KBM-7 (cell line): ENCODE measurements around the gene CXXC5.
A peak's percentile ranks its signal among the peaks of the same experiment; 100 is the strongest.

Source experiments
- DNase-seq: peaks from one replicate; pipeline ENCODE4 v3.0.0-alpha.2; 2015
- in situ Hi-C: fragments of 300-500 bp; cut with MboI; formaldehyde crosslinking; loops from 2 replicates; pipeline ENCODE4 v1.14.3; 2020; ENCODE audit warnings: low sequenced_read_pairs, low pct_unique_long_range_greater_than_20kb, mixed read lengths

CXXC5 gene

GRCh38 chr5:139636975-139637408 is 11.2 kb upstream of the CXXC5 start:
- in situ Hi-C loops = loop anchor here (10.0 kb wide), 1 partner anchor 128 kb away; no protein-coding TSS in a partner anchor
- DNase-seq = peak; percentile 45

DNA sequence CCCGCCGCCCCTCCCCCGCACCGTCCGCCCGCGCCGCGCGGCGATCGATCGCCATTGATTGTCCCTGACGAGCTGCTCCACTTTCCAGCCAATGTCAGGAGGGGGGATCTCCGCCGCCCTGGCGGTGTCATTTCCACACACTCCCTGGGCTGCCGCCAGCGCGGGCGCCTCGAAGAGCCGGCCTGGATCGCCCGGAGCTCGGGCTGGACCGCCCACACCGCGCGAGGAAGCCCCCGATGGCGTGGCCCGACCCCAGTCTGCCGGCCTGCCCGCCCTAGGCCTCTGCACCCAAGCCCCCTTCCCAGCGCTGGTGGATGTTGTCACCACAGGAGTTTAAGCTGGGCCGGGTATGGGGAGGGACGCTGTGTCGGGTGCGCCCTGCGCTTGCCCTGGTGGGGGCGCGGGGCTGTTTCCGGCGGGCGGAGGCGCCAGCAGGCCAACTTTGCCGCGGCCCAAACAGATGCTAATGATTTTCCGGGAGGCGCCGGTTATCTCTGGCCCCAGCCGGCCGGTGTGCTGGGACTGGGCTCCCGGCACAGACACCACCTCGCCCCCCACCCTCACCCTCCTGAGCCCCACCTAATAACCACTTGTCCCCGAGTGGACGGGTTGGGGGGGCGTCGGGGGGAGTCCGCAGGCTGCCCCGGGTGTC is 10.6 kb upstream of the CXXC5 start:
- in situ Hi-C loops = loop anchor here (10.0 kb wide), 1 partner anchor 127 kb away; no protein-coding TSS in a partner anchor

GRCh38 chr5:139638090-139638735 is 9.9 kb upstream of the CXXC5 start:
- in situ Hi-C loops = loop anchor here (10.0 kb wide), 1 partner anchor 127 kb away; no protein-coding TSS in a partner anchor
- peak; percentile 58 for DNase-seq

More for the DNA sequence above, 10.6 kb upstream of the CXXC5 start:
- peak; percentile 84 for DNase-seq

GRCh38 chr5:139638736-139639618 is 9.2 kb upstream of the CXXC5 start:
- peak; percentile 24 for DNase-seq
- in situ Hi-C loops = loop anchor here (10.0 kb wide), 1 partner anchor 126 kb away; no protein-coding TSS in a partner anchor

GRCh38 chr5:139639619-139640380 is 8.3 kb upstream of the CXXC5 start:
- in situ Hi-C loops = loop anchor here (10.0 kb wide), 1 partner anchor 125 kb away; no protein-coding TSS in a partner anchor

DNA sequence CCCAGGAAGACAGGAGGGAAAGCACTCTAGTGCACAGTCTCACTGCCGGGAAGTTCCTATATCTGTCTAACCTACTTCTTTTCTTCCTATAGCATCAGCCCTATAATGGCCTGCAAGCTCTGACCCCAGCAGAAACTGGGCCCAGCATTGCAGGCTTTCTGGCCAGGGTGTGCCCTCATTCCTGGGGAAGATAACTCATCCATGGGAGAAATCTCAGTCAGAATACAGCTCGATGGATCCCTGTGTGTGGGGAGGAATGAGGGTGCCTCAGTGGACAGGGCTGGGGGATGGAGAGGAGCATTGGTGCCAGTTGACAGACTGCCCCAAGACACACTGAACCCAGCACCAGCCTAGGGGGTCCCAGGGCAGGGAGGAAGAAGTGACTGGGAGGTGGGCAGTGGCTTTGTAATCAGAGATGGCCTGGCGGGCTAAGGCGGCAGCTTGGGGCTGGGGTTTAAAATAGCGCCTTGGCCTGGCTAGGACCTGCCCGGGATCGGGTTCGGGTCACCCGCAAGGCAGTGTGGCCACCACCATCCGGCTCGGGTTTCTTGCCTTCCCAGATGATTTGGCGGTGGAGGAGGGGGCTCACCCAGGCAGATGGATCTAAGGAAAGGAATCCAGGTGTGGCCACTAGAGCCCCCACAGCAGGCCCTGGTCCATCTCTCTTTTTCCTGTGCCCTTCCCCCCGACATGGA is 7.6 kb upstream of the CXXC5 start:
- in situ Hi-C loops = no loop called here

More at GRCh38 chr5:139639619-139640380, 8.3 kb upstream of the CXXC5 start:
- DNase-seq = no peak

DNA sequence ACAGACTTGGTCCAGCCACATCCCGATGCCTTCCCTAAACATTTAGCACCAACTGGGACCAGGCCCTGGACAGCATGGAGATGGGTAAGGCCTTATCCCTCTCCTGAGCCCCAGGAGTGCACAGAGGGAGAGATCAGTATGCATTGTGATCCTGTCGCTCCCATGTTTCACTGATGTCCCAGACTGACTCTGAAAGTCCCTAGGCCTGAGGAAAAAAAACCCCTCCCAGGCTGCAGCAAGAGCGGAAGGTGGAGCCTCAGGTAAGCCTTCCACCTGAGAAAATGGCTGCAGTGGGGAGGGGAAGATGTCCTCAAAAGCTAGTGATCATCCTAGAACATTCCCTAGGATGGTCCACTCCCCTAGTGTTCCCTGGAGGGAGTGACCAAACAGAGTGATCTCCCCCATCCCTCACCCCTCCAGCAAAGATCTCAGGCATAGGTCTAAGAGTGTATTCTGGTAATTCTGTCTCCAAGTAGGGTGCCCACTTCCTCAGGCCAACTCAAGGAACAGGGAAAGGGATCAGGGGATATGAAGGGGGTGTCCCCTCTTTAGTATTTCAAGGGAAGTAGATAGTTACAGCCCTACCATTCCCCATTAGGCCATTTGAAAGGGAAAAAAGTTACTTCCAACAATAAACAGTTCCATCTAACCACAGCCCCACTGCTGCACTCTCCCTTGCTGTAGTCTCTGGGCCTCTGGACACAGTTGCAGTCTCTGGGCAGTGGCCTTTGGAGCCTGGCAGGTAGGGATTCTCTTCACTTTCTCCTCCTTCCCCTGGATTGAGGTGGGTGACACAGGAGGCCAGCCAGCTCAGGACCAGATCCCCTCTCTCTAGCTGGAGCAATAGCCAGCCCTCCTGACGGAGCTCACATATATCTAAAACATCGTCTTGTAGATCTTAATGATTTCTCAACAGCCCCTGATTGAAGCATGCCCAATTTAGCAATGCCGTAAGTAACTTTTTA is 6.8 kb upstream of the CXXC5 start:
- in situ Hi-C loops = no loop called here
- DNase-seq = no peak

More for the DNA sequence above, 7.6 kb upstream of the CXXC5 start:
- DNase-seq = no peak

- in situ Hi-C loops = no loop called here
- DNase-seq = no peak
Observed at GRCh38 chr5:139642213-139642612, 5.9 kb upstream of the CXXC5 start.

- DNase-seq = no peak
- in situ Hi-C loops = no loop called here
Observed at GRCh38 chr5:139642891-139643871, 5.0 kb upstream of the CXXC5 start.

GRCh38 chr5:139644001-139644456 is 4.1 kb upstream of the CXXC5 start:
- in situ Hi-C loops = no loop called here
- no peak for DNase-seq

GRCh38 chr5:139644646-139645429 is 3.3 kb upstream of the CXXC5 start:
- no peak for DNase-seq
- in situ Hi-C loops = no loop called here

GRCh38 chr5:139645430-139645871 is 2.7 kb upstream of the CXXC5 start:
- in situ Hi-C loops = no loop called here
- no peak for DNase-seq

DNA sequence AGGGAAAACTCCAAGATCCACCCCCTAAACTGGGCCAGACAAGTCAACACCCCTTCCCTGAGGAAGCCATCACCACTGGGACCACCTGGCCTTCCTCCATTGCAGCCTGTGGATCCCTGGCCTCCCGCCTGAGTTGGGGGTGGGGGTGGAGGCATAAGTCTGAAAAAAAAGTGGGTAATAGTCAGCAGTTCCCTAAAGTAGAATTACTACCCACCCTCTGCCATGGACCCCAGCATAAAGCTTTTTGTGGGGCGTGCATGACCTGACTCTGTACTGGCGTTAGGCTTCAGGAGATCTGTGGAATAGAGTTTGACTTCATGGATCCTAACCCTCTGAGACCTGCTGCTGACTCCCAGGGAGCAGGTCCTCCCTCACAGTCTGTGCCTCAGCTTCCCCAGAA is 2.0 kb upstream of the CXXC5 start:
- DNase-seq = no peak
- in situ Hi-C loops = no loop called here

GRCh38 chr5:139646912-139647505 is 1.1 kb upstream of the CXXC5 start:
- in situ Hi-C loops = no loop called here
- DNase-seq = peak; percentile 81
